ENCODE data around the gene DAND5. TPM values are rescaled to one million over a fixed set of nuclear protein-coding genes. Genes with fewer than 3 reads are reported as not detected.

Gene DAND5
- total and polyA plus RNA-seq, 9 of the 15 experiments (the other 6 are each of a cell fraction or from before 2014, with no cell fraction given), result 0.22 to 0.83 (median 0.60) TPM

DNA sequence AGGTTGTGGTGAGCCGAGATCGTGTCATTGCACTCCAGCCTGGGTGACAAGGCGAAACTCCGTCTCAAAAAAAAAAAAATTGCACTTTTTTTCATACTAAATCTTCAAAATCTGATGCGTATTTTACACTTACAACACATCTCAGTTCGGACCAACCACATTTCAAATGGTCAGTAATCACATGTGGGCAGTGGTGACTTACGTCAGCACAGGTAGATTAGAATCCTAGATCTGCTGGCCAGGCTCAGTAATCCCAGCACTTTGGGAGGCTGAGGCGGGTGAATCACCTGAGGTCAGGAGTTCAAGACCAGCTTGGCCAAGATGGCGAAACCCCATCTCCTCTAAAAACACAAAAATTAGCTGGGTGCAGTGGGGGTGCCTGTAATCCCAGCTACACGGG, 34.3 kb upstream of the DAND5 start:
- Histone ChIP-seq H3K27ac (ENCODE audit: extremely low read depth, low read depth, low read length) (no peak overlapping the region), H3K4me1 (replicated peaks in 1 of 2; ENCODE audit: control insufficient read depth in 2 of 2, insufficient read depth in 2 of 2, low read length in 2 of 2) (peaks cover 33 to 51% of the 10 kb centered on the region in 2 experiments), H3K9me1 (ENCODE audit: control insufficient read depth, insufficient read depth, low read length) (no peaks in the 10 kb centered on the region), H3K36me3 (ENCODE audit: control insufficient read depth, insufficient read depth, low read length) (peaks cover 36% of the 10 kb centered on the region), H4K20me1 (replicated peaks; ENCODE audit: control insufficient read depth, insufficient read depth, low read length) (peaks cover 14% of the 10 kb centered on the region), H3K4me3 (no peak overlapping the region), H3K79me2 (ENCODE audit: control insufficient read depth, insufficient read depth, low read length) (peaks cover 67% of the 10 kb centered on the region), H3K9ac (ENCODE audit: insufficient read depth in 1 of 2, low read depth in 2 of 2, low read length in 2 of 2) (no peak overlapping the region), H3K4me2 (ENCODE audit: insufficient read depth, low read length) (no peak overlapping the region), H2AFZ (ENCODE audit: low read depth, low read length) (0 out of 2 replicates have a peak overlapping the region, but pooled peaks have one; percentile 7), H3K27me3 (ENCODE audit: control insufficient read depth in 2 of 2, insufficient read depth in 2 of 2, low read length in 2 of 2) (no peaks in the 10 kb centered on the region), H3K9me3 (replicated peaks; ENCODE audit: control insufficient read depth, insufficient read depth, low read depth, low read length) (no peaks in the 10 kb centered on the region)
- WGBS (ENCODE audit: insufficient coverage, low coverage, missing lambda C conversion rate), result 50% methylated on average over 10 of the region's 10 CpGs
- in situ Hi-C loops (cut with MboI), result no loop called here
- BruUV-seq (replicated peaks), result no TSS peak
- no peak for ATAC-seq
- intact Hi-C loops (cut with micrococcal nuclease), result loop anchor here (5.0 kb wide), 1 partner anchor 48 kb away; the partner anchor contains the start of gene KLF1
- TF ChIP-seq GATA2 (CRISPR knock-in tag; IDR thresholded peaks at IDR 0.05) (no peak), ZNF316 (IDR thresholded peaks at IDR 0.05) (peak; percentile 11; the same call in 1 of the 2 replicates), CREM (IDR thresholded peaks at IDR 0.05; ENCODE audit: low read depth) (peak; percentile 7; the same call in 1 of the 2 replicates), ADNP (tag; IDR thresholded peaks at IDR 0.05) (peak; percentile 43; the same call in 1 of the 2 replicates), BRD4 (IDR thresholded peaks at IDR 0.05) (no peak), ZNF146 (CRISPR knock-in tag; IDR thresholded peaks at IDR 0.05; ENCODE audit: unreplicated experiment) (no peak), MECOM (CRISPR knock-in tag; IDR thresholded peaks at IDR 0.05) (no peak), ZEB2 (IDR thresholded peaks at IDR 0.05) (peak; percentile 73; the same call in 1 of the 2 replicates), MAFK (IDR thresholded peaks at IDR 0.05; ENCODE audit: low read length) (no peak), RAD21 (CRISPR knock-in tag; conservative IDR thresholded peaks at IDR 0.05 in 1 of 2, IDR thresholded peaks at IDR 0.05 in 1 of 2) (no peak)
- TF ChIP-seq, protein P1, sequence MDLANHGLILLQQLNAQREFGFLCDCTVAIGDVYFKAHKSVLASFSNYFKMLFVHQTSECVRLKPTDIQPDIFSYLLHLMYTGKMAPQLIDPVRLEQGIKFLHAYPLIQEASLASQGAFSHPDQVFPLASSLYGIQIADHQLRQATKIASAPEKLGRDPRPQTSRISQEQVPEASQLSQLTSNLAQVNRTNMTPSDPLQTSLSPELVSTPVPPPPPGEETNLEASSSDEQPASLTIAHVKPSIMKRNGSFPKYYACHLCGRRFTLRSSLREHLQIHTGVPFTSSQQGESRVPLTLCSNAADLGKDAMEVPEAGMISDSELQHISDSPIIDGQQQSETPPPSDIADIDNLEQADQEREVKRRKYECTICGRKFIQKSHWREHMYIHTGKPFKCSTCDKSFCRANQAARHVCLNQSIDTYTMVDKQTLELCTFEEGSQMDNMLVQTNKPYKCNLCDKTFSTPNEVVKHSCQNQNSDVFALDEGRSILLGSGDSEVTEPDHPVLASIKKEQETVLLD (IDR thresholded peaks at IDR 0.05), result no peak
- TF ChIP-seq, protein P2, sequence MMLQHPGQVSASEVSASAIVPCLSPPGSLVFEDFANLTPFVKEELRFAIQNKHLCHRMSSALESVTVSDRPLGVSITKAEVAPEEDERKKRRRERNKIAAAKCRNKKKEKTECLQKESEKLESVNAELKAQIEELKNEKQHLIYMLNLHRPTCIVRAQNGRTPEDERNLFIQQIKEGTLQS (IDR thresholded peaks at IDR 0.05), result peak; percentile 30; the same call in 1 of the 2 replicates
- TF ChIP-seq, protein P2 (CRISPR knock-in tag; conservative IDR thresholded peaks at IDR 0.05), result no peak
- ChIA-PET POLR2A (interaction anchor here (1.0 kb wide), 1 partner anchor 48 kb away, joined by 3 read pairs; no protein-coding TSS in a partner anchor), CTCF (ENCODE audit: low intra/inter-chr PET ratio) (no interaction called here)
- peak; percentile 6 for FAIRE-seq
- no peak for DNase-seq (ENCODE audit: extremely low read depth in 1 of 4, low spot score in 3 of 4)

Measured in K562 (cell line).